Measurements from ENCODE around the gene PTPRN2. TPM values are rescaled to one million over a fixed set of nuclear protein-coding genes. Genes with fewer than 3 reads are reported as not detected.

PTPRN2 gene
- total and polyA plus RNA-seq, 8 donors = 4.9 to 136 (median 46.8) TPM

- intact Hi-C loops (cut with DNase I; ENCODE audit: low total_unique reads) = no loop called here
- H3K4me1 ChIP-seq = no peaks in the 10 kb centered on the region
- WGBS, 5 donors = 84 to 86% (median 86%) methylated on average over 17 to 26 of the region's 26 CpGs
- no peak for DNase-seq
- H3K27ac ChIP-seq = no peak overlapping the region
- no peaks in the 10 kb centered on the region for H3K36me3 ChIP-seq
- TF ChIP-seq EP300 (IDR thresholded peaks at IDR 0.05) (no peak), POLR2AphosphoS5 (IDR thresholded peaks at IDR 0.05) (no peak), POLR2A (IDR thresholded peaks at IDR 0.05) (no peak)
- TF ChIP-seq, protein P1, sequence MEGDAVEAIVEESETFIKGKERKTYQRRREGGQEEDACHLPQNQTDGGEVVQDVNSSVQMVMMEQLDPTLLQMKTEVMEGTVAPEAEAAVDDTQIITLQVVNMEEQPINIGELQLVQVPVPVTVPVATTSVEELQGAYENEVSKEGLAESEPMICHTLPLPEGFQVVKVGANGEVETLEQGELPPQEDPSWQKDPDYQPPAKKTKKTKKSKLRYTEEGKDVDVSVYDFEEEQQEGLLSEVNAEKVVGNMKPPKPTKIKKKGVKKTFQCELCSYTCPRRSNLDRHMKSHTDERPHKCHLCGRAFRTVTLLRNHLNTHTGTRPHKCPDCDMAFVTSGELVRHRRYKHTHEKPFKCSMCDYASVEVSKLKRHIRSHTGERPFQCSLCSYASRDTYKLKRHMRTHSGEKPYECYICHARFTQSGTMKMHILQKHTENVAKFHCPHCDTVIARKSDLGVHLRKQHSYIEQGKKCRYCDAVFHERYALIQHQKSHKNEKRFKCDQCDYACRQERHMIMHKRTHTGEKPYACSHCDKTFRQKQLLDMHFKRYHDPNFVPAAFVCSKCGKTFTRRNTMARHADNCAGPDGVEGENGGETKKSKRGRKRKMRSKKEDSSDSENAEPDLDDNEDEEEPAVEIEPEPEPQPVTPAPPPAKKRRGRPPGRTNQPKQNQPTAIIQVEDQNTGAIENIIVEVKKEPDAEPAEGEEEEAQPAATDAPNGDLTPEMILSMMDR (IDR thresholded peaks at IDR 0.05) = no peak
- no peak overlapping the region for H3K4me3 ChIP-seq
- peaks cover 0 to 11% (median 0%) of the 10 kb centered on the region in 3 donors for H3K27me3 ChIP-seq
- H3K9me3 ChIP-seq = no peaks in the 10 kb centered on the region
Observed at GRCh38 chr7:157721468-157722136, 866.0 kb downstream of the PTPRN2 start.

- no peaks in the 10 kb centered on the region for H3K4me1 ChIP-seq
- intact Hi-C loops (cut with DNase I; ENCODE audit: low total_unique reads) = no loop called here
- WGBS, 5 donors = 91 to 95% (median 93%) methylated on average over 30 to 36 of the region's 36 CpGs
- peaks cover 0 to 11% (median 0%) of the 10 kb centered on the region in 3 donors for H3K27me3 ChIP-seq
- no peak for TF ChIP-seq POLR2A (IDR thresholded peaks at IDR 0.05)
- TF ChIP-seq POLR2AphosphoS5 (IDR thresholded peaks at IDR 0.05) = no peak
- TF ChIP-seq, protein P1 (IDR thresholded peaks at IDR 0.05) = no peak
- no peak for TF ChIP-seq EP300 (IDR thresholded peaks at IDR 0.05)
- no peaks in the 10 kb centered on the region for H3K36me3 ChIP-seq
- no peaks in the 10 kb centered on the region for H3K9me3 ChIP-seq
- DNase-seq = no peak
- no peak overlapping the region for H3K27ac ChIP-seq
- no peak overlapping the region for H3K4me3 ChIP-seq
Observed at GRCh38 chr7:157719705-157720655, 867.6 kb downstream of the PTPRN2 start.

DNA sequence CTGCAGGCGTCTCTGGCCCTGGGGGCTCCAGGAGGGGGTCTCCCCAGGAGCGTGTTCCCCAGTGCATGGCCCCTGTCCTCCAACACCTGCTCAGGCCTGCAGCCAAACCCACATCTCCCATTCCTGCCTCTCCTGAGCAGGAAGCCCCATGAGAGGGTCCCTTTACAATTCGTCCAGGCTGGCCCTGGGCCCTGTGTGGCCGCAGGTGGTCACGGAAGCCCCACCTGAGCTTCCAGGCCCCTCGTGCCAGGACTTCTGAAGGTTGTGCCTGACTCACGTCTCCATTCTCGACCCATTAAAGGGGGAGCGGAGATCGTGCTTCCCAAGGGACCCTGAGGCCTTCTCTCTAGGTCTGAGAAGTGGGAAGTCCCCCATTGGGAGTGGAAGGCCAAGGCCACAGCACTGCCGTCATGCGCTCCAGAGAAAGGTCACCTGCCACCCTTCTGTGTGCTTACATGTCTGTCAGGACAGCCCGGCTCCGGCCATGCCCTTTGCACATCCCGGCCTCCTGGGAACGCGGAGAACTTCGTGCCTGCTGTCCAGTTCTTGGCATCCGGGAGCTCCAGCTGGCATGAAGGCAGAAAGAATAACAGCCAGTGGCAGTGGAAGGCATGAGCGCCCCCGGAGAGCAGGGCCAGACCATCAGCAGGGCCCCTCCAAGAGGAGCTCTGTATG lies 868.5 kb downstream of the PTPRN2 start:
- Histone ChIP-seq H3K27me3 (peaks cover 0 to 10% (median 0%) of the 10 kb centered on the region in 3 donors), H3K9me3 (no peaks in the 10 kb centered on the region), H3K4me3 (no peak overlapping the region), H3K4me1 (no peaks in the 10 kb centered on the region), H3K36me3 (no peaks in the 10 kb centered on the region), H3K27ac (no peak overlapping the region)
- WGBS, 5 donors = 91 to 97% (median 95%) methylated on average over 14 to 21 of the region's 21 CpGs
- no peak for TF ChIP-seq EP300 (IDR thresholded peaks at IDR 0.05)
- TF ChIP-seq, protein P1 (IDR thresholded peaks at IDR 0.05) = no peak
- TF ChIP-seq POLR2AphosphoS5 (IDR thresholded peaks at IDR 0.05) = no peak
- no peak for TF ChIP-seq POLR2A (IDR thresholded peaks at IDR 0.05)
- DNase-seq = no peak
- intact Hi-C loops (cut with DNase I; ENCODE audit: low total_unique reads) = no loop called here
